PC-3 (cell line): ENCODE measurements around the gene ISM1. TPM values are rescaled to one million over a fixed set of nuclear protein-coding genes. Genes with fewer than 3 reads are reported as not detected.

Experiments
- ATAC-seq: fragments of 200-7000 bp; cut with Tn5 transposase; 2 replicates; pipeline ENCODE4 v1.9.1; 2020; ENCODE audit warnings: mild to moderate bottlenecking, moderate library complexity
- BruUV-seq: library from RNA; stranded (reverse); fragments of 400-500 nt; replicated peaks from 2 replicates; lab custom pipeline; 2021; lab: Mats Ljungman, UMichigan
- CTCF ChIA-PET: fragments of 300-600 bp; sonication (Branson Sonifier 250); formaldehyde crosslinking; loops from one replicate; lab custom pipeline; 2022; ENCODE audit warnings: antibody characterized with exemption; lab: Charles Lee
- POLR2A ChIA-PET: fragments of 300-600 bp; sonication (Branson Sonifier 250); formaldehyde crosslinking; loops from one replicate; lab custom pipeline; 2022; ENCODE audit warnings: antibody characterized with exemption; ENCODE audit not compliant: unreplicated experiment; lab: Charles Lee
- DNase-seq: peaks from one replicate; pipeline ENCODE4 v3.0.0-alpha.2; 2015
- H2AFZ ChIP-seq: fragments of 300-600 bp; sonication (generic); 2 replicates; pipeline ENCODE4 v1.6.0; 2016; ENCODE audit warnings: antibody characterized with exemption, low read length
- H3F3A ChIP-seq: fragments of 300-600 bp; sonication (generic); one replicate; pipeline ENCODE4 v1.6.0; 2017; ENCODE audit warnings: antibody characterized with exemption, low read length, control low read depth, mild to moderate bottlenecking; ENCODE audit not compliant: unreplicated experiment
- H3K27ac ChIP-seq: fragments of 300-600 bp; sonication (generic); 2 replicates; pipeline ENCODE4 v1.5.1; 2016; ENCODE audit warnings: mild to moderate bottlenecking, low read length
- H3K27me3 ChIP-seq: fragments of 300-600 bp; sonication (generic); 2 replicates; pipeline ENCODE4 v1.6.1; 2016; ENCODE audit warnings: low read length, mixed read lengths
- H3K36me3 ChIP-seq: fragments of 300-600 bp; sonication (generic); 2 replicates; pipeline ENCODE4 v1.6.1; 2016; ENCODE audit warnings: low read depth, mixed run types, low read length, mixed read lengths
- H3K4me1 ChIP-seq: fragments of 300-600 bp; sonication (generic); 2 replicates; pipeline ENCODE4 v1.5.1; 2016; ENCODE audit warnings: low read length; ENCODE audit not compliant: insufficient read depth
- H3K4me2 ChIP-seq: fragments of 300-600 bp; sonication (generic); 2 replicates; pipeline ENCODE4 v1.6.0; 2016; ENCODE audit warnings: low read length
- H3K4me3 ChIP-seq: fragments of 300-600 bp; sonication (generic); 2 replicates; pipeline ENCODE4 v1.5.1; 2016; ENCODE audit warnings: mild to moderate bottlenecking, low read length, mixed read lengths
- H3K79me2 ChIP-seq: fragments of 300-600 bp; sonication (generic); 2 replicates; pipeline ENCODE4 v1.6.1; 2017; ENCODE audit warnings: low read length, mixed read lengths
- H3K9ac ChIP-seq: fragments of 300-600 bp; sonication (generic); 2 replicates; pipeline ENCODE4 v1.6.0; 2016; ENCODE audit warnings: mild to moderate bottlenecking, low read length
- H3K9me2 ChIP-seq: fragments of 300-600 bp; sonication (generic); replicated peaks from 2 replicates; pipeline ENCODE4 v1.6.1; 2016; ENCODE audit warnings: mixed run types, low read length, mixed read lengths
- H3K9me3 ChIP-seq: fragments of 300-600 bp; sonication (generic); 2 replicates; pipeline ENCODE4 v1.6.1; 2016; ENCODE audit warnings: low read length, mixed read lengths
- H4K20me1 ChIP-seq: fragments of 300-600 bp; sonication (generic); 2 replicates; pipeline ENCODE4 v1.6.1; 2016; ENCODE audit warnings: low read length, mixed read lengths
- CTCF ChIP-seq: fragments of 300-600 bp; sonication (generic); conservative IDR thresholded peaks from 2 replicates; pipeline ENCODE4 v1.5.1; 2017; ENCODE audit warnings: antibody characterized with exemption, low read depth, mild to moderate bottlenecking, low read length
- EZH2 ChIP-seq: fragments of 300-600 bp; sonication (generic); IDR thresholded peaks from one replicate; pipeline ENCODE4 v1.6.1; 2017; ENCODE audit warnings: antibody characterized with exemption, mild to moderate bottlenecking, low read length; ENCODE audit not compliant: unreplicated experiment
- EZH2phosphoT487 ChIP-seq: fragments of 300-600 bp; sonication (generic); IDR thresholded peaks from 2 replicates; pipeline ENCODE4 v1.6.1; 2018; ENCODE audit warnings: mild to moderate bottlenecking, antibody characterized with exemption, low read length, borderline replicate concordance
- intact Hi-C: fragments of 100-400 bp; cut with micrococcal nuclease; formaldehyde crosslinking; loops from 2 replicates; pipeline ENCODE4 v1.9.0; 2023
- total RNA-seq: library from RNA; depleted of rRNA; stranded (reverse); fragments of >200 nt; gene quantifications from 2 replicates; pipeline ENCODE4 v1.2.3, GENCODE V29; 2014

The ISM1 gene
- total RNA-seq, 1 experiment from 2014 or later: not detected

- ChIA-PET CTCF (no interaction called here), POLR2A (no interaction called here)
- ATAC-seq: no peak
Observed at GRCh38 chr20:13322198-13322597, 101.1 kb downstream of the ISM1 start.

GRCh38 chr20:13322621-13323020 lies 101.5 kb downstream of the ISM1 start:
- intact Hi-C loops: loop anchor here (10.0 kb wide), 1 partner anchor 462 kb away; the partner anchor contains the start of genes ESF1 and NDUFAF5
- ChIA-PET POLR2A (interaction anchor here (0.6 kb wide), 1 partner anchor 224 kb away, joined by 3 read pairs; no protein-coding TSS in a partner anchor), CTCF (no interaction called here)
- H3K4me2 ChIP-seq: no peak overlapping the region
- H3K4me1 ChIP-seq: no peaks in the 10 kb centered on the region
- no peak overlapping the region for H3K9ac ChIP-seq
- H3K27me3 ChIP-seq: no peaks in the 10 kb centered on the region
- H3K4me3 ChIP-seq: no peak overlapping the region
- no peak for TF ChIP-seq EZH2
- no peak for DNase-seq
- no peaks in the 10 kb centered on the region for H3K79me2 ChIP-seq
- BruUV-seq: no TSS peak
- H2AFZ ChIP-seq: no peak overlapping the region
- no peaks in the 10 kb centered on the region for H3K9me2 ChIP-seq
- H3K36me3 ChIP-seq: no peaks in the 10 kb centered on the region
- H3K9me3 ChIP-seq: no peaks in the 10 kb centered on the region
- no peaks in the 10 kb centered on the region for H4K20me1 ChIP-seq
- ATAC-seq: no peak
- H3K27ac ChIP-seq: no peak overlapping the region
- H3F3A ChIP-seq: no peaks in the 10 kb centered on the region

More at GRCh38 chr20:13322198-13322597, 101.1 kb downstream of the ISM1 start:
- no peak for TF ChIP-seq EZH2
- TF ChIP-seq EZH2phosphoT487: no peak
- TF ChIP-seq CTCF: no peak
- no peaks in the 10 kb centered on the region for H3K9me3 ChIP-seq
- H3K36me3 ChIP-seq: no peaks in the 10 kb centered on the region
- H3K9ac ChIP-seq: no peak overlapping the region
- no peaks in the 10 kb centered on the region for H3K9me2 ChIP-seq
- H3K4me2 ChIP-seq: no peak overlapping the region
- H4K20me1 ChIP-seq: no peaks in the 10 kb centered on the region
- H3K79me2 ChIP-seq: no peaks in the 10 kb centered on the region
- BruUV-seq: no TSS peak
- intact Hi-C loops: loop anchor here (10.0 kb wide), 1 partner anchor 463 kb away; the partner anchor contains the start of genes ESF1 and NDUFAF5
- DNase-seq: no peak
- no peaks in the 10 kb centered on the region for H3K4me1 ChIP-seq
- H3K4me3 ChIP-seq: no peak overlapping the region
- H3K27me3 ChIP-seq: no peaks in the 10 kb centered on the region
- H2AFZ ChIP-seq: no peak overlapping the region
- no peak overlapping the region for H3K27ac ChIP-seq
- H3F3A ChIP-seq: no peaks in the 10 kb centered on the region

GRCh38 chr20:13325033-13325432 lies 104.0 kb downstream of the ISM1 start:
- ChIA-PET POLR2A (no interaction called here), CTCF (interaction anchor here (1.0 to 1.8 kb wide), 3 partner anchors 88 to 446 kb away, joined by 5 to 31 read pairs (median 7); no protein-coding TSS in a partner anchor)
- no peaks in the 10 kb centered on the region for H3K36me3 ChIP-seq
- no peaks in the 10 kb centered on the region for H3K4me1 ChIP-seq
- TF ChIP-seq CTCF: peak; percentile 84
- TF ChIP-seq EZH2phosphoT487: no peak
- H3K4me2 ChIP-seq: no peak overlapping the region
- DNase-seq (peak; percentile 63), ATAC-seq (peak; percentile 94)
- BruUV-seq: no TSS peak
- no peaks in the 10 kb centered on the region for H3K27me3 ChIP-seq
- no peaks in the 10 kb centered on the region for H3K9me2 ChIP-seq
- H4K20me1 ChIP-seq: no peaks in the 10 kb centered on the region
- H3K9me3 ChIP-seq: no peaks in the 10 kb centered on the region
- no peaks in the 10 kb centered on the region for H3F3A ChIP-seq
- H2AFZ ChIP-seq: no peak overlapping the region
- H3K4me3 ChIP-seq: no peak overlapping the region
- no peaks in the 10 kb centered on the region for H3K79me2 ChIP-seq
- no peak overlapping the region for H3K9ac ChIP-seq
- intact Hi-C loops: loop anchor here (2.0 to 10.0 kb wide), 3 partner anchors 132 to 460 kb away; partner anchors contain the start of genes ESF1 and NDUFAF5
- no peak overlapping the region for H3K27ac ChIP-seq
